ENCODE data around the gene COA8. TPM values are rescaled to one million over a fixed set of nuclear protein-coding genes. Genes with fewer than 3 reads are reported as not detected.
A peak's percentile ranks its signal among the peaks of the same experiment; 100 is the strongest.

COA8 gene
- total and polyA plus RNA-seq, 2 of the 8 experiments (the other 6 are each of a cell fraction or from before 2014, with no cell fraction given) = 7.1 to 35.5 TPM

GRCh38 chr14:103624860-103625259 is 62.1 kb downstream of the COA8 start:
- H3K36me3 ChIP-seq (ENCODE audit: control insufficient read depth in 2 of 4, insufficient read depth in 4 of 4, low read length in 3 of 4) = no peaks in the 10 kb centered on the region; a peak in 1 of 8 replicates
- H3K9ac ChIP-seq (replicated peaks in 1 of 4; ENCODE audit: extremely low read depth in 1 of 4, low read depth in 3 of 4, low read length in 3 of 4) = no peak overlapping the region
- H3K79me1 ChIP-seq (ENCODE audit: low read depth, low read length) = no peaks in the 10 kb centered on the region
- no peak overlapping the region for H3K23ac ChIP-seq (ENCODE audit: insufficient read length)
- peaks cover 0 to 9% (median 7%) of the 10 kb centered on the region in 4 experiments; a peak in 6 of 7 replicates for H3K4me1 ChIP-seq (replicated peaks in 1 of 4; ENCODE audit: control insufficient read depth in 3 of 4, insufficient read depth in 4 of 4, low read length in 3 of 4)
- TF ChIP-seq SIX5 (IDR thresholded peaks at IDR 0.05; ENCODE audit: low read depth, low read length) (no peak), USF2 (IDR thresholded peaks at IDR 0.05; ENCODE audit: low read length) (no peak), SAP30 (IDR thresholded peaks at IDR 0.05; ENCODE audit: insufficient read depth, insufficient replicate concordance, low read length) (no peak), POU5F1 (IDR thresholded peaks at IDR 0.05; ENCODE audit: low read depth, low read length) (no peak), EZH2 (IDR thresholded peaks at IDR 0.05; ENCODE audit: low read depth, low read length, severe bottlenecking) (no peak), MAFK (IDR thresholded peaks at IDR 0.05; ENCODE audit: low read depth, low read length) (no peak), ASH2L (IDR thresholded peaks at IDR 0.05; ENCODE audit: low read length) (no peak), RAD21 (IDR thresholded peaks at IDR 0.05 in 1 of 2, conservative IDR thresholded peaks at IDR 0.05 in 1 of 2; ENCODE audit: low read depth in 2 of 2, low read length in 2 of 2) (no peak), NANOG (IDR thresholded peaks at IDR 0.05; ENCODE audit: insufficient read depth, low read depth, low read length, poor library complexity, severe bottlenecking) (no peak), TAF7 (optimal IDR thresholded peaks at IDR 0.05; ENCODE audit: borderline replicate concordance, low read depth, low read length) (no peak), EP300 (IDR thresholded peaks at IDR 0.05; ENCODE audit: borderline replicate concordance in 1 of 2, low read depth in 2 of 2, low read length in 2 of 2) (no peak)
- H3K27ac ChIP-seq (ENCODE audit: low read depth, low read length) = no peak overlapping the region
- FAIRE-seq = no peak
- ChIA-PET CTCF (ENCODE audit: partially characterized antibody) (no interaction called here), POLR2A (ENCODE audit: partially characterized antibody) (interaction anchor here (1.2 kb wide), 1 partner anchor 8 kb away, joined by 3 read pairs; no protein-coding TSS in a partner anchor)
- 76% methylated on average over 9 of the region's 10 CpGs; no CpG with 5 or more reads in 1 of the 2 experiments for WGBS, 2 experiments (ENCODE audit: extremely low coverage in 1 of 2, insufficient coverage in 1 of 2, insufficient read length in 1 of 2, insufficient replicate concordance in 2 of 2, low coverage in 1 of 2, low lambda C conversion rate in 2 of 2, missing lambda C conversion rate in 1 of 2)
- H4K8ac ChIP-seq (ENCODE audit: extremely low read depth, insufficient read depth, low read length) = no peak overlapping the region
- H2BK15ac ChIP-seq (ENCODE audit: low read length) = peak overlapping the region; percentile 88; the same call in 1 of the 2 replicates
- no peak for DNase-seq (ENCODE audit: low read depth in 1 of 2, low spot score in 2 of 2)
- no peak overlapping the region for H3K4me2 ChIP-seq (ENCODE audit: insufficient read depth in 1 of 2, low read depth in 2 of 2, low read length in 2 of 2)
- no peak overlapping the region for H2AFZ ChIP-seq (ENCODE audit: low read length)
- no peak overlapping the region for H3K4ac ChIP-seq (replicated peaks; ENCODE audit: insufficient read length, low read depth, low read length)
- H4K91ac ChIP-seq (replicated peaks; ENCODE audit: insufficient read length, low read length) = peak overlapping the region; percentile 69
- H3K14ac ChIP-seq (ENCODE audit: insufficient read length) = no peak overlapping the region
- H2BK5ac ChIP-seq (ENCODE audit: low read depth, low read length) = no peak overlapping the region
- no peak overlapping the region for H2BK120ac ChIP-seq (replicated peaks; ENCODE audit: low read depth, low read length)
- no peak overlapping the region for H2BK20ac ChIP-seq (ENCODE audit: low read length)
- no peak overlapping the region for H3K56ac ChIP-seq (replicated peaks; ENCODE audit: insufficient read length, low read depth, low read length)
- no peak overlapping the region for H3K18ac ChIP-seq (ENCODE audit: extremely low read depth, low read length)
- H3K23me2 ChIP-seq (ENCODE audit: low read depth, low read length) = peaks cover 6% of the 10 kb centered on the region; the same call in 1 of the 2 replicates
- no peaks in the 10 kb centered on the region for H3K9me3 ChIP-seq (ENCODE audit: insufficient read depth in 2 of 2, low read depth in 1 of 2, low read length in 1 of 2)
- H4K20me1 ChIP-seq (replicated peaks in 1 of 2; ENCODE audit: control insufficient read depth in 1 of 2, insufficient read depth in 2 of 2, low read length in 2 of 2) = peaks cover 0 to 2% of the 10 kb centered on the region in 2 experiments
- no peak overlapping the region for H3K4me3 ChIP-seq (ENCODE audit: extremely low read depth in 1 of 4, insufficient read depth in 2 of 4, low read depth in 3 of 4, low read length in 4 of 4)
- peaks cover 0 to 2% of the 10 kb centered on the region in 2 experiments; a peak in 1 of 4 replicates for H3K79me2 ChIP-seq (ENCODE audit: control insufficient read depth in 1 of 2, insufficient read depth in 2 of 2, low read length in 2 of 2)
- H4K5ac ChIP-seq (ENCODE audit: insufficient read length, low read depth, low read length) = no peak overlapping the region
- no peak overlapping the region for H2BK12ac ChIP-seq (ENCODE audit: low read depth, low read length)
- no peaks in the 10 kb centered on the region for H3K27me3 ChIP-seq (replicated peaks in 1 of 4; ENCODE audit: control insufficient read depth in 3 of 4, extremely low read depth in 1 of 4, insufficient read depth in 3 of 4, low read length in 3 of 4)
- H2AK5ac ChIP-seq (ENCODE audit: low read depth, low read length) = no peak overlapping the region

Measured in H1 (cell line).